Measurements from ENCODE around the gene AAMP. TPM values are rescaled to one million over a fixed set of nuclear protein-coding genes. Genes with fewer than 3 reads are reported as not detected.

Gene AAMP
- total RNA-seq, 1 donor from 2014 or later: 88.0 TPM

- Mint-ChIP-seq H3K27ac (no peak overlapping the region), H3K9me3 (no peaks in the 10 kb centered on the region), H3K36me3 (ENCODE audit: low read depth) (peaks cover 30% of the 10 kb centered on the region), H3K27me3 (ENCODE audit: insufficient read depth) (peaks cover 1% of the 10 kb centered on the region), H3K4me1 (ENCODE audit: low read depth) (peaks cover 38% of the 10 kb centered on the region), H3K4me3 (peak overlapping the region; percentile 31)
- DNase-seq (ENCODE audit: low spot score): no peak
- intact Hi-C loops (cut with micrococcal nuclease): no loop called here
Observed at GRCh38 chr2:218267259-218267658, 2.7 kb downstream of the AAMP start.

GRCh38 chr2:218266316-218266979, 3.5 kb downstream of the AAMP start:
- H3K27ac Mint-ChIP-seq: peak overlapping the region; percentile 34
- H3K4me3 Mint-ChIP-seq: no peak overlapping the region
- no peaks in the 10 kb centered on the region for H3K9me3 Mint-ChIP-seq
- peaks cover 25% of the 10 kb centered on the region for H3K36me3 Mint-ChIP-seq (ENCODE audit: low read depth)
- no peak for DNase-seq (ENCODE audit: low spot score)
- peaks cover 30% of the 10 kb centered on the region for H3K4me1 Mint-ChIP-seq (ENCODE audit: low read depth)
- peaks cover 1% of the 10 kb centered on the region for H3K27me3 Mint-ChIP-seq (ENCODE audit: insufficient read depth)
- intact Hi-C loops (cut with micrococcal nuclease): no loop called here

GRCh38 chr2:218265626-218266025, 4.3 kb downstream of the AAMP start:
- H3K27me3 Mint-ChIP-seq (ENCODE audit: insufficient read depth): peaks cover 1% of the 10 kb centered on the region
- peaks cover 25% of the 10 kb centered on the region for H3K36me3 Mint-ChIP-seq (ENCODE audit: low read depth)
- no peak overlapping the region for H3K4me3 Mint-ChIP-seq
- no peak overlapping the region for H3K27ac Mint-ChIP-seq
- no peaks in the 10 kb centered on the region for H3K9me3 Mint-ChIP-seq
- intact Hi-C loops (cut with micrococcal nuclease): no loop called here
- peaks cover 23% of the 10 kb centered on the region for H3K4me1 Mint-ChIP-seq (ENCODE audit: low read depth)
- no peak for DNase-seq (ENCODE audit: low spot score)

- Mint-ChIP-seq H3K36me3 (ENCODE audit: low read depth) (peaks cover 24% of the 10 kb centered on the region), H3K4me3 (no peak overlapping the region), H3K4me1 (ENCODE audit: low read depth) (peaks cover 23% of the 10 kb centered on the region), H3K27me3 (ENCODE audit: insufficient read depth) (peaks cover 1% of the 10 kb centered on the region), H3K9me3 (no peaks in the 10 kb centered on the region), H3K27ac (no peak overlapping the region)
- intact Hi-C loops (cut with micrococcal nuclease): no loop called here
- no peak for DNase-seq (ENCODE audit: low spot score)
Observed at GRCh38 chr2:218264773-218265561, 5.0 kb downstream of the AAMP start.

DNA sequence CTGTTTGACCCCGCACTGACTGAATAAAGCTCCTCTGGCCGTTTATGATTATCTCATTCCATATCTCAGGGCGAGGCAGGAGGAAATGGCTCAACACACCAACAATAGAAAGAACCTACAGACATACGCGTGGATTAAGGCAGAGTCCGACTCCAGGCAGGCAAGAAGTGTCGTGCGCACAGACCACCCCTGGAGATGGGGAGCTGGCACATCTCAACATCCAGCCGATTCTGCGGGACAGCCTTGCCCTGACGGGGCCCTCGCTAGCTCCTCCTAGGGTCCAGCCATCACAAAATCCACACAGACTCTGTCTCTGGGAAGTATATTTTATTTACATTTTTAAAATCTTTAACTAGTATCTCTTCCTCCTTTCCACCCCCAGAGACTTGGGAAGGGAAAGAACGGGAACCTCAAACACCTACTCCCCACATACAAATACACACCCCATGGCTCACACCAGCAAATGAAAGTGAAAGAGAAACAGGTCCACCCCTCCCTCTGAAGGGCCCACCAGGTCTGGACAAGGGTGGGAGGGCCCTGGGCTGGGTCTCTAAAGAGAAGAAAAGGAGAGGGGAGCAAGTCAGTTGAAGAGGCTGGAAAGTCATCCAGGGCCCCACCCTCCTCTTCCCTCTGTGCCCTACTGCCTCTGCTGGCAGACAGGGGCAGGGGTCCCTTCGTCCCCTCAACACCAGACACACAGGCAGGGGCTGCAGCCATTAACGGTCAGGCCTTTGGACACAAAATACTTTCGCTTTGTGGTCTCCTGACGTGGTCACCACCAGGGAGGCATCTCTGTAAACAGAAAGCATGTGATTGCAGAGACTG, 5.9 kb downstream of the AAMP start:
- Mint-ChIP-seq H3K9me3 (no peaks in the 10 kb centered on the region), H3K36me3 (ENCODE audit: low read depth) (peaks cover 18% of the 10 kb centered on the region), H3K27ac (peak overlapping the region; percentile 71), H3K27me3 (ENCODE audit: insufficient read depth) (no peaks in the 10 kb centered on the region), H3K4me1 (ENCODE audit: low read depth) (peaks cover 18% of the 10 kb centered on the region), H3K4me3 (no peak overlapping the region)
- DNase-seq (ENCODE audit: low spot score): no peak
- intact Hi-C loops (cut with micrococcal nuclease): no loop called here

- Mint-ChIP-seq H3K4me1 (ENCODE audit: low read depth) (peaks cover 17% of the 10 kb centered on the region), H3K27me3 (ENCODE audit: insufficient read depth) (no peaks in the 10 kb centered on the region), H3K27ac (no peak overlapping the region), H3K36me3 (ENCODE audit: low read depth) (peaks cover 18% of the 10 kb centered on the region), H3K9me3 (no peaks in the 10 kb centered on the region), H3K4me3 (no peak overlapping the region)
- DNase-seq (ENCODE audit: low spot score): no peak
- intact Hi-C loops (cut with micrococcal nuclease): no loop called here
Observed at GRCh38 chr2:218262631-218263586, 7.0 kb downstream of the AAMP start.

GRCh38 chr2:218262237-218262600, 7.7 kb downstream of the AAMP start:
- H3K4me3 Mint-ChIP-seq: no peak overlapping the region
- H3K27ac Mint-ChIP-seq: no peak overlapping the region

DNA sequence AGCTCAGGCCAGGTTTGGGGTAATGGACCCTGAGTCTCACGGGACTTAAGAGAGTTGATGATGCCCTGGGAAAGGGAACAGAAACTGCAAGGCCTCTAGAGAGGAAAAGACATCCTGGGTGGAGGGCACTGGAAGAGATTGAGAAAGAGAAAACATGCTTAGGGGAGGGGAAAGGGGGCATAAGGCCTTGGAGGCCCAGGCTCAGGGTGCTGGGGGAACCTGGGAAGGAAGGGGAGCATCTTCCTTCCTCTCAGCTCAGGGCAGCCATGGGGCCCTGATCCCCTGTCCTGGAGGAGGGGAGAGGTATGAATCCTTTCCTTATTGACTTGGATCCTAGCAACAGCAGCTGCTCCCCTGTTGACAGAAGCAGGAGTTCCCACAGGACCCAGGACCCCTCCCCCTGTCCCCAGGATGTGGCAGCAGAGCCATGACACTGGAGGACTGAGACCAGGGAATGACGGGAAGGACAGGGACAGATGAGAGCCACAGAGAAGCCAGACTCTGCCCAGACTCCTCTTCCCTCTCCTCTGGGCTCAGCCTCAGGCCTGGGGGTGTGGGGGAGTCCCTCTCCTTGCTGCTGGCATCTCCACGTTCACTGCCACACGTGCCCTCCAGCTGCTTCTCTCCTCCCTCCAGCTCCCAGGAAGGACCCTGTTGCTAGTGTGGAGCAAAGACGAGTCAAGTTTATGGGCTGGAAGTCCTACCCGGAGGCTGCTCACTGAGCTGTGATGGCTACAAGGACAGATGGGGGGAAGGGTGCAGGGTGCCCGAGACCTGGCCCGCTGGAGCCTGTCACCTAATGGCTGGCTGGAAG, 8.3 kb downstream of the AAMP start:
- Mint-ChIP-seq H3K4me3 (no peak overlapping the region), H3K27ac (no peak overlapping the region), H3K27me3 (ENCODE audit: insufficient read depth) (no peaks in the 10 kb centered on the region), H3K9me3 (no peaks in the 10 kb centered on the region), H3K4me1 (ENCODE audit: low read depth) (peaks cover 20% of the 10 kb centered on the region), H3K36me3 (ENCODE audit: low read depth) (peaks cover 18% of the 10 kb centered on the region)
- no peak for DNase-seq (ENCODE audit: low spot score)
- intact Hi-C loops (cut with micrococcal nuclease): no loop called here

More at GRCh38 chr2:218262237-218262600, 7.7 kb downstream of the AAMP start:
- peaks cover 17% of the 10 kb centered on the region for H3K36me3 Mint-ChIP-seq (ENCODE audit: low read depth)
- H3K27me3 Mint-ChIP-seq (ENCODE audit: insufficient read depth): no peaks in the 10 kb centered on the region
- H3K4me1 Mint-ChIP-seq (ENCODE audit: low read depth): peaks cover 21% of the 10 kb centered on the region
- no peaks in the 10 kb centered on the region for H3K9me3 Mint-ChIP-seq
- no peak for DNase-seq (ENCODE audit: low spot score)
- intact Hi-C loops (cut with micrococcal nuclease): no loop called here

GRCh38 chr2:218260742-218261422, 9.1 kb downstream of the AAMP start, which contains the start of gene GPBAR1:
Gene GPBAR1, plus strand, starts transcription at chr2:218261015. Its CDS starts 1,710 bp downstream, at chr2:218262725.
- peak within 1 kb of the TSS; percentile 40 for H3K27ac Mint-ChIP-seq
- peaks cover 18% of the 10 kb centered on the region for H3K36me3 Mint-ChIP-seq (ENCODE audit: low read depth)

DNA sequence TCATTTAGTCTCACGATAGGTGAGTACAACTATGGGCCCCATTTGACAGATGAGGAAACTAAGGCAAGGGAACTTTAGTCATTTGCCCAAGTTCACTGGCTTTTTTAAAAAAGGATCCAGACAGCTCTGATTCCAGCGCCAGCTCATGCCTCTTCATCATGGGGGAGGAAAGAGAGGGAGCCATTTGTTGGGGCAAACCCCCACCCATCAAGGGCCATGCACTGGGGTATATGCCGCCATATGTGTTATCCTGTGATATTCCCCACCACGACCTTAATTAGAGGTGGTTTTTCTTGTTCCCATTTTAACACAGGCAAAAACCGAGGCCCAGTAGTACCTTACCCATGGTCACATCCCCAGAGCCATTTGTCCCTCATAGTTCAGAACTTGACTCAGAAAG, 9.8 kb downstream of the AAMP start:
- peak overlapping the region; percentile 40 for H3K27ac Mint-ChIP-seq
- no peaks in the 10 kb centered on the region for H3K27me3 Mint-ChIP-seq (ENCODE audit: insufficient read depth)
- peaks cover 24% of the 10 kb centered on the region for H3K4me1 Mint-ChIP-seq (ENCODE audit: low read depth)
- H3K9me3 Mint-ChIP-seq: no peaks in the 10 kb centered on the region
- peaks cover 24% of the 10 kb centered on the region for H3K36me3 Mint-ChIP-seq (ENCODE audit: low read depth)
- intact Hi-C loops (cut with micrococcal nuclease): no loop called here
- DNase-seq (ENCODE audit: low spot score): no peak
- H3K4me3 Mint-ChIP-seq: no peak overlapping the region

More at GRCh38 chr2:218260742-218261422, 9.1 kb downstream of the AAMP start, which contains the start of gene GPBAR1:
- Mint-ChIP-seq H3K9me3 (no peaks in the 10 kb centered on the region), H3K27me3 (ENCODE audit: insufficient read depth) (no peaks in the 10 kb centered on the region), H3K4me3 (no peak within 1 kb of the TSS), H3K4me1 (ENCODE audit: low read depth) (peaks cover 19% of the 10 kb centered on the region)
- no peak for DNase-seq (ENCODE audit: low spot score)
- intact Hi-C loops (cut with micrococcal nuclease): no loop called here
